MCF 10A (cell line): ENCODE results near the gene AFF4. TPM values are rescaled to one million over a fixed set of nuclear protein-coding genes. Genes with fewer than 3 reads are reported as not detected.

Experiments used
- BruUV-seq: library from RNA; stranded (reverse); fragments of 400-500 nt; replicated peaks from 2 replicates; lab custom pipeline; 2021; lab: Mats Ljungman, UMichigan
- CTCF ChIA-PET: fragments of 300-600 bp; sonication (Branson Sonifier 250); formaldehyde crosslinking; extraction: SDS; loops from one replicate; lab custom pipeline; 2021; ENCODE audit warnings: antibody characterized with exemption, inconsistent platforms; lab: Yijun Ruan, JAX
- POLR2A ChIA-PET: fragments of 300-600, 350-650 bp; sonication (Branson Sonifier 250); formaldehyde crosslinking; extraction: SDS; loops from one replicate; lab custom pipeline; 2020; ENCODE audit warnings: antibody characterized with exemption, inconsistent platforms; lab: Yijun Ruan, JAX
- DNase-seq: peaks from one replicate; pipeline ENCODE4 v3.0.0-alpha.2; 2018; ENCODE audit not compliant: unreplicated experiment
- H3K27ac Mint-ChIP-seq: one replicate; pipeline ENCODE4 v1.8.0; 2022; ENCODE audit warnings: mild to moderate bottlenecking, low read depth, mixed read lengths; ENCODE audit not compliant: unreplicated experiment
- H3K27me3 Mint-ChIP-seq: one replicate; pipeline ENCODE4 v1.8.0; 2022; ENCODE audit warnings: mixed read lengths; ENCODE audit not compliant: insufficient read depth, unreplicated experiment
- H3K36me3 Mint-ChIP-seq: one replicate; pipeline ENCODE4 v1.8.0; 2022; ENCODE audit warnings: mild to moderate bottlenecking, moderate library complexity, mixed read lengths; ENCODE audit not compliant: insufficient read depth, unreplicated experiment
- H3K4me1 Mint-ChIP-seq: one replicate; pipeline ENCODE4 v1.8.0; 2022; ENCODE audit warnings: mixed read lengths; ENCODE audit not compliant: insufficient read depth, unreplicated experiment
- H3K4me3 Mint-ChIP-seq: one replicate; pipeline ENCODE4 v1.8.0; 2022; ENCODE audit warnings: mild to moderate bottlenecking, moderate library complexity, mixed read lengths; ENCODE audit not compliant: unreplicated experiment
- H3K9me3 Mint-ChIP-seq: one replicate; pipeline ENCODE4 v1.8.0; 2022; ENCODE audit warnings: mixed read lengths; ENCODE audit not compliant: unreplicated experiment
- CTCF ChIP-seq: fragments of 200-600 bp; IDR thresholded peaks from one replicate; pipeline ENCODE4 v1.8.0; 2022; ENCODE audit warnings: antibody characterized with exemption, mild to moderate bottlenecking; ENCODE audit not compliant: unreplicated experiment
- intact Hi-C: fragments of 100-400 bp; cut with micrococcal nuclease; formaldehyde crosslinking; loops from 2 replicates; pipeline ENCODE4 v1.14.1; 2022
- total RNA-seq: library from RNA; stranded (reverse); gene quantifications from 2 replicates; pipeline ENCODE4 v1.2.3, GENCODE V29; 2022

The AFF4 gene
- total RNA-seq, 1 experiment from 2014 or later: 206 TPM

GRCh38 chr5:132943362-132944022, 19.9 kb downstream of the AFF4 start:
- BruUV-seq: no TSS peak
- Mint-ChIP-seq H3K27me3 (no peaks in the 10 kb centered on the region), H3K27ac (no peak overlapping the region)

GRCh38 chr5:132941331-132941730, 22.1 kb downstream of the AFF4 start:
- no peaks in the 10 kb centered on the region for H3K9me3 Mint-ChIP-seq
- no peak for DNase-seq
- no peak overlapping the region for H3K27ac Mint-ChIP-seq
- no peak for TF ChIP-seq CTCF
- peaks cover 15% of the 10 kb centered on the region for H3K4me1 Mint-ChIP-seq
- peaks cover 49% of the 10 kb centered on the region for H3K36me3 Mint-ChIP-seq
- CTCF ChIA-PET: interaction anchor here (0.5 kb wide), 1 partner anchor 137 kb away, joined by 4 read pairs; no protein-coding TSS in a partner anchor
- no TSS peak for BruUV-seq
- POLR2A ChIA-PET: interaction anchor here (1.4 to 2.1 kb wide), 2 partner anchors 20 to 22 kb away, joined by 5 to 8 read pairs; partner anchors contain the start of gene AFF4
- intact Hi-C loops: no loop called here
- H3K27me3 Mint-ChIP-seq: no peaks in the 10 kb centered on the region
- H3K4me3 Mint-ChIP-seq: no peak overlapping the region

More at GRCh38 chr5:132943362-132944022, 19.9 kb downstream of the AFF4 start:
- intact Hi-C loops: no loop called here
- H3K4me1 Mint-ChIP-seq: peaks cover 27% of the 10 kb centered on the region
- ChIA-PET POLR2A (interaction anchor here (0.7 to 3.4 kb wide), 5 partner anchors 11 to 163 kb away, joined by 3 to 13 read pairs (median 4); partner anchors contain the start of gene HSPA4), CTCF (interaction anchor here (0.6 to 1.1 kb wide), 7 partner anchors 9 to 82 kb away, joined by 3 to 5 read pairs (median 3); no protein-coding TSS in a partner anchor)
- TF ChIP-seq CTCF: no peak
- H3K36me3 Mint-ChIP-seq: peaks cover 32% of the 10 kb centered on the region
- H3K4me3 Mint-ChIP-seq: no peak overlapping the region
- H3K9me3 Mint-ChIP-seq: no peaks in the 10 kb centered on the region
- no peak for DNase-seq

GRCh38 chr5:132928062-132928407, 35.4 kb downstream of the AFF4 start:
- H3K36me3 Mint-ChIP-seq: peaks cover 100% of the 10 kb centered on the region

More at GRCh38 chr5:132928062-132928407, 35.4 kb downstream of the AFF4 start:
- Mint-ChIP-seq H3K9me3 (no peaks in the 10 kb centered on the region), H3K4me1 (peaks cover 11% of the 10 kb centered on the region), H3K4me3 (no peak overlapping the region), H3K27ac (peak overlapping the region; percentile 8), H3K27me3 (no peaks in the 10 kb centered on the region)
- intact Hi-C loops: no loop called here
- BruUV-seq: no TSS peak
- POLR2A ChIA-PET: interaction anchor here (0.6 to 1.7 kb wide), 3 partner anchors 33 to 124 kb away, joined by 3 to 4 read pairs (median 3); partner anchors contain the start of gene HSPA4
- no peak for DNase-seq
- CTCF ChIA-PET: no interaction called here
- TF ChIP-seq CTCF: no peak
